ENCODE measurements around the gene OR5H6. TPM values are rescaled to one million over a fixed set of nuclear protein-coding genes. Genes with fewer than 3 reads are reported as not detected.
"Not testable (repeated sequence)": the region's sequence is repeated elsewhere in the genome, so short reads cannot be mapped to it uniquely, and the experiment has no call there.

The OR5H6 gene
- not detected in 2 replicates for total RNA-seq (2014; rRNA removed; shearing (Covaris generic))
- polyA plus RNA-seq (2015; cell fraction: cytosol; rRNA removed), result not detected in 2 replicates
- not detected in 2 replicates for polyA plus RNA-seq (2015; cell fraction: nucleus; rRNA removed)

GRCh38 chr3:98263944-98264343, at the start of gene OR5H6:
Gene OR5H6, plus strand, starts transcription at chr3:98264244. Its CDS starts 89 bp downstream, at chr3:98264333.
- no peak for DNase-seq (ENCODE audit: low read depth)

- no peak for DNase-seq (ENCODE audit: low read depth)
Observed at GRCh38 chr3:98215051-98215450, 49.0 kb upstream of the OR5H6 start.

- no peak for DNase-seq (ENCODE audit: low read depth)
Observed at GRCh38 chr3:98223907-98224672, 40.0 kb upstream of the OR5H6 start.

- DNase-seq (ENCODE audit: low read depth), result no peak
Observed at GRCh38 chr3:98232489-98232888, 31.6 kb upstream of the OR5H6 start.

GRCh38 chr3:98233468-98233867, 30.6 kb upstream of the OR5H6 start:
- DNase-seq (ENCODE audit: low read depth), result no peak

- DNase-seq (ENCODE audit: low read depth), result no peak
Observed at GRCh38 chr3:98240131-98240530, 23.9 kb upstream of the OR5H6 start.

- DNase-seq (ENCODE audit: low read depth), result no peak
Observed at GRCh38 chr3:98242155-98242554, 21.9 kb upstream of the OR5H6 start.

GRCh38 chr3:98243843-98244242, 20.2 kb upstream of the OR5H6 start:
- no peak for DNase-seq (ENCODE audit: low read depth)

GRCh38 chr3:98246142-98246541, 17.9 kb upstream of the OR5H6 start:
- DNase-seq (ENCODE audit: low read depth), result peak; percentile 65

GRCh38 chr3:98256026-98256425, 8.0 kb upstream of the OR5H6 start:
- DNase-seq (ENCODE audit: low read depth), result not testable (repeated sequence)

- DNase-seq (ENCODE audit: low read depth), result peak; percentile 34
Observed at GRCh38 chr3:98259707-98260106, 4.3 kb upstream of the OR5H6 start.

- DNase-seq (ENCODE audit: low read depth), result no peak
Observed at GRCh38 chr3:98262046-98262445, 2.0 kb upstream of the OR5H6 start.

GRCh38 chr3:98269846-98270245, 5.8 kb downstream of the OR5H6 start:
- no peak for DNase-seq (ENCODE audit: low read depth)

- no peak for DNase-seq (ENCODE audit: low read depth)
Observed at GRCh38 chr3:98272126-98272525, 8.1 kb downstream of the OR5H6 start.

GRCh38 chr3:98274914-98275313, 10.9 kb downstream of the OR5H6 start:
- DNase-seq (ENCODE audit: low read depth), result no peak

GRCh38 chr3:98282205-98282604, 18.2 kb downstream of the OR5H6 start, which contains the start of gene OR5H2:
Gene OR5H2, plus strand, starts transcription at chr3:98282505. Its CDS starts 398 bp downstream, at chr3:98282903.
- no peak for DNase-seq (ENCODE audit: low read depth)

GRCh38 chr3:98290916-98291315, 26.9 kb downstream of the OR5H6 start:
- no peak for DNase-seq (ENCODE audit: low read depth)

- DNase-seq (ENCODE audit: low read depth), result no peak
Observed at GRCh38 chr3:98291332-98291957, 27.4 kb downstream of the OR5H6 start.

Data from HT1080 (cell line).